MM.1S (cell line): ENCODE measurements around the gene TCERG1.

ENCODE experiments used
- EZH2 ChIP-seq: fragments of 300-600 bp; sonication (generic); optimal IDR thresholded peaks from 2 replicates; pipeline ENCODE3; 2017; ENCODE audit warnings: low read depth, mild to moderate bottlenecking, antibody characterized with exemption, low read length, mixed read lengths
- EZH2phosphoT487 ChIP-seq: fragments of 300-600 bp; sonication (generic); IDR thresholded peaks from 2 replicates; pipeline ENCODE4 v1.6.1; 2018; ENCODE audit warnings: antibody characterized with exemption, low read length
- TF ChIP-seq, protein P1 (sequence below): fragments of 300-600 bp; sonication (generic); IDR thresholded peaks from 2 replicates; pipeline ENCODE4 v1.5.1; 2016; ENCODE audit warnings: antibody characterized with exemption, low read length, mixed read lengths

GRCh38 chr5:146553446-146553845, 106.3 kb downstream of the TCERG1 start:
- TF ChIP-seq, protein P1, sequence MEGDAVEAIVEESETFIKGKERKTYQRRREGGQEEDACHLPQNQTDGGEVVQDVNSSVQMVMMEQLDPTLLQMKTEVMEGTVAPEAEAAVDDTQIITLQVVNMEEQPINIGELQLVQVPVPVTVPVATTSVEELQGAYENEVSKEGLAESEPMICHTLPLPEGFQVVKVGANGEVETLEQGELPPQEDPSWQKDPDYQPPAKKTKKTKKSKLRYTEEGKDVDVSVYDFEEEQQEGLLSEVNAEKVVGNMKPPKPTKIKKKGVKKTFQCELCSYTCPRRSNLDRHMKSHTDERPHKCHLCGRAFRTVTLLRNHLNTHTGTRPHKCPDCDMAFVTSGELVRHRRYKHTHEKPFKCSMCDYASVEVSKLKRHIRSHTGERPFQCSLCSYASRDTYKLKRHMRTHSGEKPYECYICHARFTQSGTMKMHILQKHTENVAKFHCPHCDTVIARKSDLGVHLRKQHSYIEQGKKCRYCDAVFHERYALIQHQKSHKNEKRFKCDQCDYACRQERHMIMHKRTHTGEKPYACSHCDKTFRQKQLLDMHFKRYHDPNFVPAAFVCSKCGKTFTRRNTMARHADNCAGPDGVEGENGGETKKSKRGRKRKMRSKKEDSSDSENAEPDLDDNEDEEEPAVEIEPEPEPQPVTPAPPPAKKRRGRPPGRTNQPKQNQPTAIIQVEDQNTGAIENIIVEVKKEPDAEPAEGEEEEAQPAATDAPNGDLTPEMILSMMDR: no peak
- TF ChIP-seq EZH2 (no peak), EZH2phosphoT487 (no peak)
